SK-N-SH (cell line): ENCODE results near the gene SEMA3C.

Experiments
- CTCF ChIP-seq: fragments of 200-600 bp; sonication (generic); IDR thresholded peaks from 2 replicates; pipeline ENCODE4 v1.6.1; 2017; ENCODE audit warnings: antibody characterized with exemption, mild to moderate bottlenecking, moderate library complexity
- EP300 ChIP-seq, 2 experiments: IDR thresholded peaks; 2 replicates each; pipeline versions ENCODE4 v1.4.0 to v1.6.1; 2012; ENCODE audit warnings: borderline replicate concordance in 1 of 2, low read depth in 1 of 2, low read length in 1 of 2
- EZH2phosphoT487 ChIP-seq: fragments of 200-600 bp; sonication (generic); IDR thresholded peaks from 2 replicates; pipeline ENCODE4 v1.6.1; 2017; ENCODE audit warnings: low read depth, mixed run types, mild to moderate bottlenecking, antibody characterized with exemption, moderate library complexity, borderline replicate concordance
- IRF3 ChIP-seq: fragments of 150-350 bp; IDR thresholded peaks from 2 replicates; pipeline ENCODE4 v1.6.1; 2016; ENCODE audit warnings: mild to moderate bottlenecking, low read depth, low read length
- MAX ChIP-seq: IDR thresholded peaks from 2 replicates; pipeline ENCODE4 v1.4.0; 2012; ENCODE audit warnings: low read depth
- POLR2AphosphoS5 ChIP-seq: IDR thresholded peaks from 2 replicates; pipeline ENCODE4 v1.6.1; 2012; ENCODE audit warnings: low read depth, low read length
- RXRA ChIP-seq: IDR thresholded peaks from 2 replicates; pipeline ENCODE4 v1.4.0; 2012; ENCODE audit warnings: low read depth, mild to moderate bottlenecking, borderline replicate concordance
- TAF1 ChIP-seq: IDR thresholded peaks from 2 replicates; pipeline ENCODE4 v1.6.1; 2012; ENCODE audit warnings: low read depth, mild to moderate bottlenecking, low read length, moderate library complexity, borderline replicate concordance
- USF2 ChIP-seq: fragments of 150-350 bp; IDR thresholded peaks from 2 replicates; pipeline ENCODE4 v1.6.1; 2017; ENCODE audit warnings: antibody characterized with exemption, low read length, low read depth, borderline replicate concordance

- no peak for TF ChIP-seq RXRA
- TF ChIP-seq IRF3: no peak
- no peak for TF ChIP-seq CTCF
- TF ChIP-seq POLR2AphosphoS5: no peak
- TF ChIP-seq MAX: no peak
- TF ChIP-seq USF2: no peak
- no peak for TF ChIP-seq TAF1
- no peak for TF ChIP-seq EZH2phosphoT487
- TF ChIP-seq EP300 (IDR thresholded peaks at IDR 0.05; ENCODE audit: borderline replicate concordance in 1 of 2, low read depth in 1 of 2, low read length in 1 of 2): no peak
Observed at GRCh38 chr7:80729591-80730320, 189.1 kb downstream of the SEMA3C start.
